Glutamatergic neuron (in vitro differentiated cells): ENCODE data around the gene PTPRE. TPM values are rescaled to one million over a fixed set of nuclear protein-coding genes. Genes with fewer than 3 reads are reported as not detected.

ENCODE experiments used
- DNase-seq: peaks from one replicate; pipeline ENCODE4 v3.0.0; 2022
- H3K27ac Mint-ChIP-seq: one replicate; pipeline ENCODE4 v1.8.0; 2020; ENCODE audit warnings: mild to moderate bottlenecking, mixed read lengths, inconsistent platforms; ENCODE audit not compliant: unreplicated experiment
- H3K27me3 Mint-ChIP-seq: one replicate; pipeline ENCODE4 v1.8.0; 2020; ENCODE audit warnings: mild to moderate bottlenecking, moderate library complexity, mixed read lengths, inconsistent platforms; ENCODE audit not compliant: unreplicated experiment
- H3K36me3 Mint-ChIP-seq: one replicate; pipeline ENCODE4 v1.8.0; 2020; ENCODE audit warnings: mild to moderate bottlenecking, mixed read lengths, inconsistent platforms; ENCODE audit not compliant: unreplicated experiment
- H3K4me1 Mint-ChIP-seq: one replicate; pipeline ENCODE4 v1.8.0; 2020; ENCODE audit warnings: mild to moderate bottlenecking, low read depth, mixed read lengths, inconsistent platforms; ENCODE audit not compliant: unreplicated experiment
- H3K4me3 Mint-ChIP-seq: one replicate; pipeline ENCODE4 v1.8.0; 2020; ENCODE audit warnings: mild to moderate bottlenecking, mixed read lengths, inconsistent platforms; ENCODE audit not compliant: unreplicated experiment
- H3K9me3 Mint-ChIP-seq: one replicate; pipeline ENCODE4 v1.8.0; 2020; ENCODE audit warnings: mild to moderate bottlenecking, moderate library complexity, mixed read lengths, inconsistent platforms; ENCODE audit not compliant: unreplicated experiment
- CTCF ChIP-seq: fragments of 200-600 bp; sonication (generic); IDR thresholded peaks from one replicate; pipeline ENCODE4 v1.5.0; 2021; ENCODE audit not compliant: partially characterized antibody, unreplicated experiment
- long read RNA-seq: library from polyadenylated mRNA; unstranded; transcript quantifications from one replicate; pipeline ENCODE4 v2.0.0, GENCODE V29; 2020; ENCODE audit not compliant: unreplicated experiment
- total RNA-seq: library from RNA; stranded (reverse); fragmentation: NEBNext Ultra II Directional; extraction: Animal tissue kit (Norgen Biotek cat#: 25700); gene quantifications from one replicate; pipeline ENCODE4 v1.2.1, GENCODE V29; 2021; ENCODE audit not compliant: unreplicated experiment

The PTPRE gene
- 2.6 TPM for total RNA-seq
- long read RNA-seq, partial matches to known transcripts, result 0 of 1 reads
- long read RNA-seq, other reads (novel, unspliced or antisense), result 0 of 1 reads

- peaks cover 6% of the 10 kb centered on the region for H3K9me3 Mint-ChIP-seq
- H3K4me3 Mint-ChIP-seq, result peak within 1 kb of the TSS; percentile 54
- peak; percentile 77 for TF ChIP-seq CTCF
- H3K27ac Mint-ChIP-seq, result no peak within 1 kb of the TSS
- DNase-seq, result peak; percentile 82
- peaks cover 13% of the 10 kb centered on the region for H3K4me1 Mint-ChIP-seq
- peaks cover 5% of the 10 kb centered on the region for H3K27me3 Mint-ChIP-seq
- H3K36me3 Mint-ChIP-seq, result peaks cover 19% of the 10 kb centered on the region
Measured at GRCh38 chr10:127906548-127907377, at the start of gene PTPRE. PTPRE (plus strand) TSS chr10:127907103; CDS start chr10:128040882, 133,779 bp downstream.

GRCh38 chr10:127860592-127860991 lies 46.3 kb upstream of the PTPRE start:
- peaks cover 19% of the 10 kb centered on the region for H3K36me3 Mint-ChIP-seq
- TF ChIP-seq CTCF, result no peak
- peaks cover 7% of the 10 kb centered on the region for H3K9me3 Mint-ChIP-seq
- no peaks in the 10 kb centered on the region for H3K4me1 Mint-ChIP-seq
- no peak overlapping the region for H3K4me3 Mint-ChIP-seq
- no peak overlapping the region for H3K27ac Mint-ChIP-seq
- no peaks in the 10 kb centered on the region for H3K27me3 Mint-ChIP-seq
- no peak for DNase-seq

- H3K36me3 Mint-ChIP-seq, result peaks cover 19% of the 10 kb centered on the region
- TF ChIP-seq CTCF, result no peak
- no peak overlapping the region for H3K4me3 Mint-ChIP-seq
- H3K27me3 Mint-ChIP-seq, result no peaks in the 10 kb centered on the region
- H3K9me3 Mint-ChIP-seq, result peaks cover 5% of the 10 kb centered on the region
- no peak for DNase-seq
- no peaks in the 10 kb centered on the region for H3K4me1 Mint-ChIP-seq
- no peak overlapping the region for H3K27ac Mint-ChIP-seq
Measured at GRCh38 chr10:127863231-127863825, 43.6 kb upstream of the PTPRE start.

- TF ChIP-seq CTCF, result no peak
- DNase-seq, result no peak
- peaks cover 5% of the 10 kb centered on the region for H3K9me3 Mint-ChIP-seq
- peaks cover 2% of the 10 kb centered on the region for H3K27me3 Mint-ChIP-seq
- no peak overlapping the region for H3K4me3 Mint-ChIP-seq
- no peaks in the 10 kb centered on the region for H3K4me1 Mint-ChIP-seq
- peaks cover 24% of the 10 kb centered on the region for H3K36me3 Mint-ChIP-seq
- no peak overlapping the region for H3K27ac Mint-ChIP-seq
Measured at GRCh38 chr10:127866276-127867013, 40.5 kb upstream of the PTPRE start.
